ENCODE results near the gene BANF2.

- TF ChIP-seq, protein P1, sequence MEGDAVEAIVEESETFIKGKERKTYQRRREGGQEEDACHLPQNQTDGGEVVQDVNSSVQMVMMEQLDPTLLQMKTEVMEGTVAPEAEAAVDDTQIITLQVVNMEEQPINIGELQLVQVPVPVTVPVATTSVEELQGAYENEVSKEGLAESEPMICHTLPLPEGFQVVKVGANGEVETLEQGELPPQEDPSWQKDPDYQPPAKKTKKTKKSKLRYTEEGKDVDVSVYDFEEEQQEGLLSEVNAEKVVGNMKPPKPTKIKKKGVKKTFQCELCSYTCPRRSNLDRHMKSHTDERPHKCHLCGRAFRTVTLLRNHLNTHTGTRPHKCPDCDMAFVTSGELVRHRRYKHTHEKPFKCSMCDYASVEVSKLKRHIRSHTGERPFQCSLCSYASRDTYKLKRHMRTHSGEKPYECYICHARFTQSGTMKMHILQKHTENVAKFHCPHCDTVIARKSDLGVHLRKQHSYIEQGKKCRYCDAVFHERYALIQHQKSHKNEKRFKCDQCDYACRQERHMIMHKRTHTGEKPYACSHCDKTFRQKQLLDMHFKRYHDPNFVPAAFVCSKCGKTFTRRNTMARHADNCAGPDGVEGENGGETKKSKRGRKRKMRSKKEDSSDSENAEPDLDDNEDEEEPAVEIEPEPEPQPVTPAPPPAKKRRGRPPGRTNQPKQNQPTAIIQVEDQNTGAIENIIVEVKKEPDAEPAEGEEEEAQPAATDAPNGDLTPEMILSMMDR (IDR thresholded peaks at IDR 0.05) = no peak
- no peak for TF ChIP-seq POLR2A (IDR thresholded peaks at IDR 0.05)
Observed at GRCh38 chr20:17667445-17667844, 32.3 kb upstream of the BANF2 start.

All from ovary (tissue), 3 donors.